Kidney (tissue), 14 donors: ENCODE measurements around the gene MEGF8. TPM values are rescaled to one million over a fixed set of nuclear protein-coding genes. Genes with fewer than 3 reads are reported as not detected.

Source experiments
- DNase-seq, 5 donors: peaks; one replicate each; pipeline ENCODE4 v3.0.0-alpha.2; 2013 to 2020
- FAIRE-seq: peaks from 2 replicates; lab custom pipeline; 2012; peaks lifted over from hg19 to GRCh38; lab: Jason Lieb, UNC
- H3K27ac ChIP-seq, 2 donors: one replicate each; pipeline ENCODE4 v1.7.0; 2013; ENCODE audit warnings: low read depth in 2 of 2, low read length in 2 of 2, inconsistent platforms in 1 of 2
- H3K27me3 ChIP-seq: one replicate; pipeline ENCODE4 v1.7.1; 2013; ENCODE audit warnings: low read length, inconsistent platforms; ENCODE audit not compliant: control insufficient read depth, insufficient read depth
- H3K36me3 ChIP-seq, 3 donors: one replicate each; pipeline versions ENCODE4 v1.7.0 to v1.7.1; 2013; ENCODE audit warnings: low read length in 3 of 3, control low read depth in 1 of 3, inconsistent platforms in 1 of 3; ENCODE audit not compliant: insufficient read depth in 3 of 3, control insufficient read depth in 2 of 3
- H3K4me1 ChIP-seq, 3 donors: one replicate each; pipeline versions ENCODE4 v1.7.0 to v1.7.1; 2013; ENCODE audit warnings: low read length in 3 of 3, inconsistent platforms in 1 of 3, low read depth in 1 of 3; ENCODE audit not compliant: control insufficient read depth in 2 of 3, insufficient read depth in 2 of 3
- H3K4me3 ChIP-seq, 3 donors: one replicate each; pipeline versions ENCODE4 v1.7.0 to v1.8.1; 2013; ENCODE audit warnings: low read length in 3 of 3, control low read depth in 1 of 3, inconsistent platforms in 1 of 3
- H3K9ac ChIP-seq, 3 donors: one replicate each; pipeline versions ENCODE4 v1.7.0 to v1.7.1; 2013; ENCODE audit warnings: low read length in 3 of 3, control low read depth in 1 of 3, inconsistent platforms in 1 of 3
- H3K9me3 ChIP-seq, 3 donors: one replicate each; pipeline versions ENCODE4 v1.7.0 to v1.7.1; 2013; ENCODE audit warnings: low read length in 3 of 3, control low read depth in 1 of 3, inconsistent platforms in 1 of 3; ENCODE audit not compliant: control insufficient read depth in 2 of 3, insufficient read depth in 1 of 3
- intact Hi-C: fragments of 100-400 bp; cut with DNase I; formaldehyde crosslinking; loops from one replicate; pipeline ENCODE4 v1.11.1; 2022
- polyA plus RNA-seq: library from polyadenylated mRNA; stranded (reverse); fragments of 350-450 nt; fragmentation: Illumina TruSeq; extraction: RNeasy Lipid Tissue Mini Kit (QIAGEN cat#74804); gene quantifications from one replicate; pipeline ENCODE4 v1.2.3, GENCODE V29; 2014; ENCODE audit warnings: low read depth, low replicate concordance; ENCODE audit not compliant: insufficient read depth
- total RNA-seq: library from RNA; stranded (reverse); fragmentation: NEBNext Ultra II Directional; extraction: Animal tissue kit (Norgen Biotek cat#: 25700); gene quantifications from one replicate; pipeline ENCODE4 v1.2.1, GENCODE V29; 2021
- TF ChIP-seq, protein P1 (sequence below): IDR thresholded peaks from 3 replicates; pipeline ENCODE4 v1.5.1; 2012; ENCODE audit warnings: mild to moderate bottlenecking, moderate library complexity, borderline replicate concordance; ENCODE audit not compliant: insufficient read depth; ENCODE audit errors: extremely low read depth
- donor health status: control.
- donor health status: control.
- donor health status: control.
- donor health status: control.
- donor health status: control.
- donor health status: DM: yes; HTN: yes; CAD: no.
- donor health status: Normal renal cell carcinoma (clear cell type).

The MEGF8 gene
- total and polyA plus RNA-seq, 2 donors from 2014 or later: 8.7 to 31.6 TPM

DNA sequence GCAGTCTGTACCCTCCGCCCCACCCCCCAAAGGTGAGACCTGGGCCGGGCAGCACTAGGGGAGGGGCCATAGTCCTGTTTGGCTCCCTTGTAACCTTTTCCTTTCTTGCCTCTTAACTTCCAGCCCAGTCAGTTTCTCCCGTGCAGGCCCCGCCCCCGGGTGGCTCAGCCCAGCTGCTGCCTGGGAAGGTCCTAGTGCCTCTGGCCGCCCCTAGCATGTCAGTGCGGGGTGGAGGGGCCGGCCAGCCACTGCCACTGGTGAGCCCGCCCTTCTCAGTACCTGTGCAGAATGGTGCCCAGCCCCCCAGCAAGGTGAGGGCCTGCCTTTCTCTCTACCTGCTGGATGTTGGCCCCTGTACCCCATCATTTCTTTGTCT lies 34.0 kb upstream of the MEGF8 start:
- Histone ChIP-seq H3K36me3 (peaks cover 0 to 34% (median 12%) of the 10 kb centered on the region in 3 donors), H3K9me3 (no peaks in the 10 kb centered on the region), H3K9ac (no peak overlapping the region), H3K27ac (no peak overlapping the region), H3K4me3 (no peak overlapping the region), H3K4me1 (peaks cover 0 to 4% (median 3%) of the 10 kb centered on the region in 3 donors), H3K27me3 (no peaks in the 10 kb centered on the region)
- DNase-seq (no peak), FAIRE-seq (no peak)
- intact Hi-C loops: no loop called here
- TF ChIP-seq, protein P1, sequence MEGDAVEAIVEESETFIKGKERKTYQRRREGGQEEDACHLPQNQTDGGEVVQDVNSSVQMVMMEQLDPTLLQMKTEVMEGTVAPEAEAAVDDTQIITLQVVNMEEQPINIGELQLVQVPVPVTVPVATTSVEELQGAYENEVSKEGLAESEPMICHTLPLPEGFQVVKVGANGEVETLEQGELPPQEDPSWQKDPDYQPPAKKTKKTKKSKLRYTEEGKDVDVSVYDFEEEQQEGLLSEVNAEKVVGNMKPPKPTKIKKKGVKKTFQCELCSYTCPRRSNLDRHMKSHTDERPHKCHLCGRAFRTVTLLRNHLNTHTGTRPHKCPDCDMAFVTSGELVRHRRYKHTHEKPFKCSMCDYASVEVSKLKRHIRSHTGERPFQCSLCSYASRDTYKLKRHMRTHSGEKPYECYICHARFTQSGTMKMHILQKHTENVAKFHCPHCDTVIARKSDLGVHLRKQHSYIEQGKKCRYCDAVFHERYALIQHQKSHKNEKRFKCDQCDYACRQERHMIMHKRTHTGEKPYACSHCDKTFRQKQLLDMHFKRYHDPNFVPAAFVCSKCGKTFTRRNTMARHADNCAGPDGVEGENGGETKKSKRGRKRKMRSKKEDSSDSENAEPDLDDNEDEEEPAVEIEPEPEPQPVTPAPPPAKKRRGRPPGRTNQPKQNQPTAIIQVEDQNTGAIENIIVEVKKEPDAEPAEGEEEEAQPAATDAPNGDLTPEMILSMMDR: no peak

DNA sequence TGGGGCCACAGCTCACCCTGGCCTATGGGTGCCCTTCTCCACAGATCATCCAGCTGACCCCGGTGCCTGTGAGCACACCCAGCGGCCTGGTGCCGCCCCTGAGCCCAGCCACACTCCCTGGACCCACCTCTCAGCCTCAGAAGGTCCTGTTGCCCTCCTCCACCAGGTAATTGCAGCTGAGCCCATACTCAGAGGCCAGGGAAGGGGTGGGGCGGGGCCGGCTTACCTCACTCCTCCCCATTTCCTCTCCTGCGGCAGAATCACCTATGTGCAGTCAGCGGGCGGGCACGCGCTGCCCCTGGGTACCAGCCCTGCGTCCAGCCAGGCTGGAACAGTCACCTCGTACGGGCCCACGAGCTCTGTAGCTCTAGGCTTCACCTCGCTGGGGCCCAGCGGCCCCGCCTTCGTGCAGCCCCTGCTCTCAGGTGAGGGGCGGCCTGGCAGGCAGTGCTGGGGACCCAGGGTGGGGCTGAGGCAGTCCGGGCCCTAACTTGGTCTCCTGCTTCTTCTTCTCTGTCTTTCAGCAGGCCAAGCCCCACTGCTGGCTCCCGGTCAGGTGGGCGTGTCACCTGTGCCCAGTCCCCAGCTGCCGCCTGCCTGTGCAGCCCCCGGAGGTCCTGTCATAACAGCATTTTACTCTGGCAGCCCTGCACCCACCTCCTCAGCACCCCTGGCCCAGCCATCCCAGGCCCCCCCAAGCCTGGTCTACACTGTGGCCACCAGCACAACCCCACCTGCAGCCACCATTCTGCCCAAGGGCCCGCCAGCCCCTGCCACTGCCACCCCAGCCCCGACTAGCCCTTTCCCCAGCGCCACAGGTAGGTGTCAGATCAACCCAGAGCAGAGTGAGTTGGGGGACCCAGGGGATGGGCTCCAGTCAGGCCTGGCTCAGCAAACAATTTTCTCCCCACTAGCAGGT lies 33.1 kb upstream of the MEGF8 start:
- no peaks in the 10 kb centered on the region for H3K9me3 ChIP-seq
- H3K27ac ChIP-seq: no peak overlapping the region
- intact Hi-C loops: no loop called here
- H3K36me3 ChIP-seq: peaks cover 0 to 32% (median 11%) of the 10 kb centered on the region in 3 donors
- no peaks in the 10 kb centered on the region for H3K27me3 ChIP-seq
- TF ChIP-seq, protein P1: no peak
- peaks cover 0 to 4% (median 0%) of the 10 kb centered on the region in 3 donors for H3K4me1 ChIP-seq
- DNase-seq: peak in 2 of 5 donors; percentile 59 to 72
- no peak overlapping the region for H3K4me3 ChIP-seq
- no peak for FAIRE-seq
- no peak overlapping the region for H3K9ac ChIP-seq

DNA sequence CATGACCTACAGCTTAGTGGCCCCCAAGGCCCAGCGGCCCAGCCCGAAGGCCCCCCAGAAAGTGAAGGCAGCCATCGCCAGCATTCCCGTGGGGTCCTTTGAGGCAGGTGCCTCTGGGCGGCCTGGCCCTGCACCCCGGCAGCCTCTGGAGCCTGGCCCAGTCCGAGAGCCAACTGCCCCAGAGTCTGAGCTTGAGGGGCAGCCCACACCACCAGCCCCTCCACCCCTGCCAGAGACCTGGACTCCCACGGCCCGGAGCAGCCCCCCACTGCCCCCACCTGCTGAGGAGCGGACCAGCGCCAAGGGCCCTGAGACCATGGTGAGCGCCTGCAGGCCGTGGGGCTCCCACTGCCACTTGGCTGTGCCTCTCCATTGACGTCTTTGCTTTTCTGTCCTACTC lies 32.5 kb upstream of the MEGF8 start:
- peak in 1 of 5 donors; percentile 68 for DNase-seq
- no peaks in the 10 kb centered on the region for H3K27me3 ChIP-seq
- peaks cover 0 to 4% (median 0%) of the 10 kb centered on the region in 3 donors for H3K4me1 ChIP-seq
- H3K4me3 ChIP-seq: no peak overlapping the region
- peaks cover 0 to 26% (median 4%) of the 10 kb centered on the region in 3 donors for H3K36me3 ChIP-seq
- TF ChIP-seq, protein P1: no peak
- FAIRE-seq: no peak
- intact Hi-C loops: no loop called here
- H3K9me3 ChIP-seq: no peaks in the 10 kb centered on the region
- H3K9ac ChIP-seq: no peak overlapping the region
- H3K27ac ChIP-seq: no peak overlapping the region
